M059J (cell line): ENCODE results near the gene SNED1. TPM values are rescaled to one million over a fixed set of nuclear protein-coding genes. Genes with fewer than 3 reads are reported as not detected.

ENCODE experiments used
- DNase-seq: peaks from one replicate; pipeline ENCODE4 v3.0.0-alpha.2; 2012; ENCODE audit warnings: low read depth
- total RNA-seq: library from RNA; depleted of rRNA; stranded (reverse); fragments of >200 nt; shearing (Covaris generic); gene quantifications from 2 replicates; pipeline ENCODE4 v1.2.3, GENCODE V29; 2014

Gene SNED1
- total RNA-seq, 1 experiment from 2014 or later, result 2.2 TPM

GRCh38 chr2:241067501-241068135 is 69.2 kb downstream of the SNED1 start:
- DNase-seq, result no peak

GRCh38 chr2:241068136-241068941 is 69.9 kb downstream of the SNED1 start:
- DNase-seq, result no peak

GRCh38 chr2:241068942-241069810 is 70.8 kb downstream of the SNED1 start:
- DNase-seq, result no peak

GRCh38 chr2:241069821-241070281 is 71.4 kb downstream of the SNED1 start:
- DNase-seq, result no peak

- no peak for DNase-seq
Measured at GRCh38 chr2:241070361-241070760, 71.9 kb downstream of the SNED1 start.

GRCh38 chr2:241070811-241071676 is 72.6 kb downstream of the SNED1 start:
- DNase-seq, result no peak

GRCh38 chr2:241071677-241072111 is 73.3 kb downstream of the SNED1 start:
- DNase-seq, result no peak

GRCh38 chr2:241072151-241072550 is 73.7 kb downstream of the SNED1 start:
- no peak for DNase-seq

GRCh38 chr2:241072553-241073165 is 74.2 kb downstream of the SNED1 start:
- DNase-seq, result no peak

- DNase-seq, result no peak
Measured at GRCh38 chr2:241073166-241074064, 75.0 kb downstream of the SNED1 start.

- no peak for DNase-seq
Measured at GRCh38 chr2:241074065-241074818, 75.8 kb downstream of the SNED1 start.

GRCh38 chr2:241074901-241075540 is 76.6 kb downstream of the SNED1 start:
- DNase-seq, result no peak

GRCh38 chr2:241080405-241081189 is 82.2 kb downstream of the SNED1 start:
- DNase-seq, result no peak

- DNase-seq, result no peak
Measured at GRCh38 chr2:241081190-241081642, 82.8 kb downstream of the SNED1 start.

- no peak for DNase-seq
Measured at GRCh38 chr2:241081643-241082340, 83.4 kb downstream of the SNED1 start.

GRCh38 chr2:241082341-241083090 is 84.1 kb downstream of the SNED1 start:
- no peak for DNase-seq
